ENCODE data around the gene TSN. TPM values are rescaled to one million over a fixed set of nuclear protein-coding genes. Genes with fewer than 3 reads are reported as not detected.

Gene TSN
- total RNA-seq, 1 experiment from 2014 or later = 70.4 TPM

- no peaks in the 10 kb centered on the region for H3K36me3 ChIP-seq (ENCODE audit: low read depth)
- no peaks in the 10 kb centered on the region; the same call in 1 of the 2 replicates for H3K4me1 ChIP-seq (replicated peaks; ENCODE audit: insufficient read depth)
- ChIA-PET CTCF (no interaction called here), POLR2A (ENCODE audit: unreplicated experiment) (no interaction called here)
- intact Hi-C loops (cut with micrococcal nuclease; ENCODE audit: unreplicated experiment) = no loop called here
- no peaks in the 10 kb centered on the region for H4K20me1 ChIP-seq (ENCODE audit: insufficient read depth)
- no peaks in the 10 kb centered on the region for H3K79me2 ChIP-seq (ENCODE audit: low read depth)
- H3K4me3 ChIP-seq = no peak overlapping the region
- TF ChIP-seq EZH2 (IDR thresholded peaks at IDR 0.05; ENCODE audit: low read depth) = no peak
- TF ChIP-seq CTCF (conservative IDR thresholded peaks at IDR 0.05) = no peak
- DNase-seq = no peak
- BruUV-seq (replicated peaks) = no TSS peak
- H3F3A ChIP-seq (ENCODE audit: insufficient read depth, low read depth) = no peaks in the 10 kb centered on the region
- no peaks in the 10 kb centered on the region for H3K9me2 ChIP-seq (ENCODE audit: insufficient read depth)
- H3K4me2 ChIP-seq = no peak overlapping the region
- no peak overlapping the region for H2AFZ ChIP-seq
- no peaks in the 10 kb centered on the region for H3K27me3 ChIP-seq (ENCODE audit: insufficient read depth, low read depth)
- H3K9me3 ChIP-seq (ENCODE audit: insufficient read depth, low read depth) = no peaks in the 10 kb centered on the region
- H3K27ac ChIP-seq = no peak overlapping the region
These were observed 39.3 kb upstream of the TSN start for GRCh38 chr2:121716126-121716525.

GRCh38 chr2:121717529-121717928 lies 37.9 kb upstream of the TSN start:
- ChIA-PET CTCF (no interaction called here), POLR2A (ENCODE audit: unreplicated experiment) (no interaction called here)
- DNase-seq = no peak
- H4K20me1 ChIP-seq (ENCODE audit: insufficient read depth) = no peaks in the 10 kb centered on the region
- H3K4me2 ChIP-seq = no peak overlapping the region
- no peak overlapping the region for H3K4me3 ChIP-seq
- no peak for TF ChIP-seq CTCF (conservative IDR thresholded peaks at IDR 0.05)
- TF ChIP-seq EZH2 (IDR thresholded peaks at IDR 0.05; ENCODE audit: low read depth) = no peak
- H3K27me3 ChIP-seq (ENCODE audit: insufficient read depth, low read depth) = no peaks in the 10 kb centered on the region
- no peaks in the 10 kb centered on the region for H3K36me3 ChIP-seq (ENCODE audit: low read depth)
- no peak overlapping the region for H2AFZ ChIP-seq
- H3K79me2 ChIP-seq (ENCODE audit: low read depth) = no peaks in the 10 kb centered on the region
- H3F3A ChIP-seq (ENCODE audit: insufficient read depth, low read depth) = peaks cover 9% of the 10 kb centered on the region; the same call in 1 of the 2 replicates
- no peaks in the 10 kb centered on the region for H3K9me2 ChIP-seq (ENCODE audit: insufficient read depth)
- H3K27ac ChIP-seq = no peak overlapping the region
- H3K4me1 ChIP-seq (replicated peaks; ENCODE audit: insufficient read depth) = peaks cover 8% of the 10 kb centered on the region; the same call in 1 of the 2 replicates
- BruUV-seq (replicated peaks) = no TSS peak
- no peaks in the 10 kb centered on the region for H3K9me3 ChIP-seq (ENCODE audit: insufficient read depth, low read depth)
- intact Hi-C loops (cut with micrococcal nuclease; ENCODE audit: unreplicated experiment) = no loop called here

- POLR2A ChIA-PET (ENCODE audit: unreplicated experiment) = no interaction called here
- DNase-seq = peak in 1 of 2 experiments; percentile 64
These were observed 33.5 kb upstream of the TSN start for GRCh38 chr2:121721926-121722325.

GRCh38 chr2:121722479-121722878 lies 33.0 kb upstream of the TSN start:
- Histone ChIP-seq H3K9me3 (ENCODE audit: insufficient read depth, low read depth) (no peaks in the 10 kb centered on the region), H2AFZ (no peak overlapping the region), H3K4me2 (peak overlapping the region; percentile 37), H3K27ac (peak overlapping the region; percentile 42), H3K9me2 (ENCODE audit: insufficient read depth) (no peaks in the 10 kb centered on the region), H3K4me1 (replicated peaks; ENCODE audit: insufficient read depth) (peaks cover 13% of the 10 kb centered on the region; the same call in 1 of the 2 replicates), H4K20me1 (ENCODE audit: insufficient read depth) (no peaks in the 10 kb centered on the region), H3K27me3 (ENCODE audit: insufficient read depth, low read depth) (no peaks in the 10 kb centered on the region), H3K79me2 (ENCODE audit: low read depth) (no peaks in the 10 kb centered on the region), H3F3A (ENCODE audit: insufficient read depth, low read depth) (peaks cover 17% of the 10 kb centered on the region; the same call in 1 of the 2 replicates), H3K4me3 (no peak overlapping the region), H3K36me3 (ENCODE audit: low read depth) (peaks cover 7% of the 10 kb centered on the region)
- intact Hi-C loops (cut with micrococcal nuclease; ENCODE audit: unreplicated experiment) = no loop called here
- ChIA-PET CTCF (interaction anchor here (0.7 kb wide), 1 partner anchor 97 kb away, joined by 6 read pairs; no protein-coding TSS in a partner anchor), POLR2A (ENCODE audit: unreplicated experiment) (no interaction called here)
- DNase-seq = peak in 1 of 2 experiments; percentile 70
- TF ChIP-seq EZH2 (IDR thresholded peaks at IDR 0.05; ENCODE audit: low read depth) (no peak), CTCF (conservative IDR thresholded peaks at IDR 0.05) (no peak)
- no TSS peak for BruUV-seq (replicated peaks)

More at GRCh38 chr2:121721926-121722325, 33.5 kb upstream of the TSN start:
- intact Hi-C loops (cut with micrococcal nuclease; ENCODE audit: unreplicated experiment) = no loop called here
- TF ChIP-seq EZH2 (IDR thresholded peaks at IDR 0.05; ENCODE audit: low read depth) = no peak
- CTCF ChIA-PET = interaction anchor here (0.7 kb wide), 1 partner anchor 96 kb away, joined by 6 read pairs; no protein-coding TSS in a partner anchor
- H3K36me3 ChIP-seq (ENCODE audit: low read depth) = peaks cover 4% of the 10 kb centered on the region
- no peaks in the 10 kb centered on the region for H4K20me1 ChIP-seq (ENCODE audit: insufficient read depth)
- H3K4me1 ChIP-seq (replicated peaks; ENCODE audit: insufficient read depth) = peaks cover 13% of the 10 kb centered on the region; the same call in 1 of the 2 replicates
- H3K79me2 ChIP-seq (ENCODE audit: low read depth) = no peaks in the 10 kb centered on the region
- peaks cover 17% of the 10 kb centered on the region; the same call in 1 of the 2 replicates for H3F3A ChIP-seq (ENCODE audit: insufficient read depth, low read depth)
- no peaks in the 10 kb centered on the region for H3K9me3 ChIP-seq (ENCODE audit: insufficient read depth, low read depth)
- H3K4me3 ChIP-seq = no peak overlapping the region
- H3K27me3 ChIP-seq (ENCODE audit: insufficient read depth, low read depth) = no peaks in the 10 kb centered on the region
- H2AFZ ChIP-seq = 0 out of 2 replicates have a peak overlapping the region, but pooled peaks have one; percentile 5
- no TSS peak for BruUV-seq (replicated peaks)
- H3K27ac ChIP-seq = peak overlapping the region; percentile 42
- no peaks in the 10 kb centered on the region for H3K9me2 ChIP-seq (ENCODE audit: insufficient read depth)
- H3K4me2 ChIP-seq = peak overlapping the region; percentile 37

Data from PC-9 (cell line).